ELF-1 (cell line): ENCODE results near the gene MINDY4.

Experiments
- DNase-seq: peaks from one replicate; pipeline ENCODE4 v3.0.0-alpha.2; 2016; ENCODE audit warnings: low read depth, low spot score

The MINDY4 gene

GRCh38 chr7:30772984-30773383 is 1.8 kb downstream of the MINDY4 start:
- DNase-seq, result no peak

DNA sequence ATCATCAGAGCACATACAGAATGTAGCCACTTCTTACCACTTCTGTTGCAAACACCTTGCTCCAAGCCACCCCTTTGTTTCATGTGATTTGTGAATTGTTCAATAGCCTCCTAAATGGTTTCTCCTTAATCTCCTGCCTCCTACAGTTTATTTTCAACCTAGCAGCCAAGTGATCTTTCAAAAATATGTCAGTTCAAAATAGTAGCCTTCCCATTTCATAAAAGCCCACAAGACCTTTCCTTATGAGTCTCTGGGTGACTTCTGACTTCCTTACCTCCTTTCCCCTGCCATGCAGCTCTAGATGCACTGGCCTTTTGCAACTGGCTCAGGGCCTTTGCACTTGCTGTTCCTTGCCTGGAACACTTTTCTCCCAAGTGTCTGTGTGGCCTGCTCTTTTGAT is 4.8 kb downstream of the MINDY4 start:
- DNase-seq, result no peak

DNA sequence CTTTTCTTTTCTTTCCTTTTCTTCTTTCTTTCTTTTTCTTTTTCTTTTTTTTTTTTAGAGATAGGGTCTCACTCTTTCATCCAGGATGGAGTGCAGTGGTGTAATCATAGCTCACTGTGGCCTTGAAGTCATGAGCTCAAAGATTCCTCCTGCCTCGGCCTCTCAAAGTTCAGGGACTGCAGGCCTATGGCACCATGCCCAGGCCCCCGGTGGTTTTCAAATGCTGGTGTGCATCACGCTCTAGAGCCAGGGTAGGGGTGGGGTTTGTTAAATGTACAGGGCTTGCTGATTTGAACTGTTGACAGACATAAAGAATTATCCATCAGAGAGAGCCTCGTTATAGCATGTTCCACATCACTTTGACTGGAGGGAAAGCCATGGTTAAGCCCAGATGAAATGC is 5.8 kb downstream of the MINDY4 start:
- no peak for DNase-seq

- no peak for DNase-seq
Measured at GRCh38 chr7:30778255-30779025, 7.2 kb downstream of the MINDY4 start.

GRCh38 chr7:30779574-30779973 is 8.4 kb downstream of the MINDY4 start:
- no peak for DNase-seq

- no peak for DNase-seq
Measured at GRCh38 chr7:30780941-30781340, 9.7 kb downstream of the MINDY4 start.

- DNase-seq, result no peak
Measured at GRCh38 chr7:30782690-30783089, 11.5 kb downstream of the MINDY4 start.

DNA sequence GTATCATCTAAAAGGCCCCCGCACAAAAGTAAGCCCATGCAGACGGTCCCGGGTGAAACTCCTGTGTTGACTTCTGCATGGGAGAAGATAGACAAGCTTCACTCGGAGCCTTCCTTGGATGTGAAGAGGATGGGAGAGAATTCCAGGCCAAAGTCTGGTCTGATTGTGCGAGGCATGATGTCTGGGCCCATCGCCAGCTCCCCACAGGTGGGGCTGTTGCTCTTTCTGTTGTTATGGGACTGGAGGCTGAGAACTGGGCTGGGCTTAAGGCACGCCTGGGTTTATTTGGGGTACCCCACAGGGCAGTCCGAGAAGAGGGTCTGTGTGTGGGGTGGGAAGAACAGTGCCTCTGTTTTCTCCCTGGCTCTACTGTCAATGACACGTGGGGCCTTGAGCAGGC is 14.6 kb downstream of the MINDY4 start:
- DNase-seq, result no peak

DNA sequence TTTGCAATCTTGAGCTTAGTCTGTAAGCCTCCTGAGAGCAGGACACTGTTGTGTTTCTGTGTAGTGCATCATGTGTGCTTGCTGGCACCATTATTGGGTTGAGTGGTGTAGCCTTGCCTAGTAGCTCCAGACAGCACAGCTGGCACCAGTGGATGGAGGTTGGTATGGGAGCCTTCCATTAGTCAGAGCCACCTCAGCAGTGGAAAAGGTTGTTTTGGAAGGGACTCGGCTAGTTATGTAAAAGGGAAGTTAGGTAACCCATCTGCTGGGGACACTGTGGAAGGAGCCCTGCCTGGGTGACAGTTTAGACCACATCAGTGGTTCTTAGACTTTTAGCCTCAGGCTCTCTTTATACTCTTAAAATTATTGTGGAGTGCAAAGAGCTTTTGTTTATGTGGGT is 16.3 kb downstream of the MINDY4 start:
- DNase-seq, result no peak

- no peak for DNase-seq
Measured at GRCh38 chr7:30788640-30789333, 17.6 kb downstream of the MINDY4 start.

DNA sequence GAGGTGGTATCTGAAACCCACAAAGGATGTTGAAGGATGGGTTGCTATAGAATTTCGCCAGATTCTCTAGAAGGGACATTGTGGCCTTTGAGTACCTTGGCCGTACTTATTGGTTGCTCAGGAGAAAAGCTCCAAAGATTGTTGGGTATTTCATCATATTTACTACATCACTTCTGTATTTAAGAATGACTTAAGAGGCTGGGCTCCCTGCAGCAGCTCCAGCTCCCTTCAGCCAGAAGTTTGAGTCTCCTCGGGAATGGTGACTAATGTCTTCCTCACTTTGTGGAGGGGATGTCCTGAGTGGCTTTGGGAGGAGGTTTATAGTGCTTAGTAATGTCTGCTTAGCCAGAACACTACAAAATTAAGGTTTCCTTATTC is 18.1 kb downstream of the MINDY4 start:
- DNase-seq, result no peak

DNA sequence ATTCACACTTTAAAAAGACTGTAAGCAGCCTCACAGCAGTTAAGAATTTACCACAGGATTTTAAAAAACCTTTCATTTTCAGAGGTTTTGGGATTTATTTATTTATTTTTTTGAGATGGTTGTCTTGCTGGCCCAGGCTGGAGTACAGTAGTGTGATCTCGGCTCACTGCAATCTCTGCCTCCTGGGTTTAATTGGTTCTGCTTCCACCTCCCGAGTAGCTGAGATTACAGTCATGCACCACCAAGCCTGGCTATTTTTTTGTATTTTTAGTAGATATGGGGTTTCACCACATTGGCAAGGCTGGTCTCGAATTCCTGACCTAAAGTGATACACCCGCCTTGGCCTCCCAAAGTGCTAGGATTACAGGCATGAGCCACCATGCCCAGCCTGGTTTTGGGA is 19.1 kb downstream of the MINDY4 start:
- DNase-seq, result no peak

DNA sequence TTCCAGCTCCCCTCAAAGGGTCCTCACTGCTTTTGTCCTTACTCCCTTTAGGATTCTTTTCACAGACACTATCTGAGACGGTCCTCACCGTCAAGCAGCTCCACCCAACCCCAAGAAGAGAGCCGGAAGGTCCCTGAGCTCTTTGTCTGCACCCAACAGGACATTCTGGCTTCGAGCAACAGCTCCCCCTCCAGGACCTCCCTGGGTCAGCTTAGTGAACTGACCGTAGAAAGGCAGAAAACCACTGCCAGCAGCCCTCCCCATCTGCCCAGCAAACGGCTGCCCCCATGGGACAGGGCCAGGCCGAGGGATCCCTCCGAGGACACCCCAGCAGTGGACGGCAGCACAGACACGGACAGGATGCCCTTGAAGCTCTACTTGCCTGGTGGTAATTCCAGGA is 19.9 kb downstream of the MINDY4 start:
- peak; percentile 46 for DNase-seq

- peak; percentile 76 for DNase-seq
Measured at GRCh38 chr7:30795161-30795948, 24.1 kb downstream of the MINDY4 start.

DNA sequence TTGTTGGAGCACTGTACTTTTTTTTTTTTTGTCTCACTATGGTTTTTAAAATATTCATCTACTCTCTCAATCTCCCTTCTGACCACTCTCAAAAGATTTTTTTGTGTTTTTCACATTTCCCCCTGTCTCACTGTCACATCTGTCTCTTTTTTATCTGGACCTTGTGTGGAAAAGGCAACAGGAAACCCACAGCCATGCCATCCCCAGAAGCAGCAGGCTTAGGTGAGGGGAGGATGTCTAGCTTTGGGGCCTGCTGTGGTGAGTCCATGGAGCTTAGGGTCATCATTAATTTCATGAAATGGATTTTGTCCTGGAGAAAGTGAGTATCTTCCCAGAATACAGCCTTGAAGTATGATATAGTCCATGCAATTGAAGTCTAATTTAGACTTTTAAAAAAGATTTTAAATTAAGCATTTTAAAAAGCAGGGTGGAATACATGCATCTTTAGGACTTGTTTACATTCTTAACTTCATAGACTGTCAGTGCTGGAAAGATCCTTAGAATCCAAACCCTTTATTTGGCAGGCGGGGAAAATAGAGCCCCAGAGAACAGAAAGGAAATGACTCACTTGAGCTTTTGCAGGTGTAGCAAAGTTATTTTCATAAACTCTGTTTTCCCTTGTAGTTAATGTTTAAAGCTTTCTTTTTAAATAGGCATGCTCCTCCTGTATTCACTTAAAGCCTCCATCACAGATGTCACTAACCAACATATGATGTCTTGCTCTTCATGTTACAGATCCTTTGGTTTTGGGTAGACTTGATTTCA is 25.1 kb downstream of the MINDY4 start:
- no peak for DNase-seq

- DNase-seq, result no peak
Measured at GRCh38 chr7:30797176-30798040, 26.2 kb downstream of the MINDY4 start.

GRCh38 chr7:30799206-30799975 is 28.2 kb downstream of the MINDY4 start:
- DNase-seq, result no peak

DNA sequence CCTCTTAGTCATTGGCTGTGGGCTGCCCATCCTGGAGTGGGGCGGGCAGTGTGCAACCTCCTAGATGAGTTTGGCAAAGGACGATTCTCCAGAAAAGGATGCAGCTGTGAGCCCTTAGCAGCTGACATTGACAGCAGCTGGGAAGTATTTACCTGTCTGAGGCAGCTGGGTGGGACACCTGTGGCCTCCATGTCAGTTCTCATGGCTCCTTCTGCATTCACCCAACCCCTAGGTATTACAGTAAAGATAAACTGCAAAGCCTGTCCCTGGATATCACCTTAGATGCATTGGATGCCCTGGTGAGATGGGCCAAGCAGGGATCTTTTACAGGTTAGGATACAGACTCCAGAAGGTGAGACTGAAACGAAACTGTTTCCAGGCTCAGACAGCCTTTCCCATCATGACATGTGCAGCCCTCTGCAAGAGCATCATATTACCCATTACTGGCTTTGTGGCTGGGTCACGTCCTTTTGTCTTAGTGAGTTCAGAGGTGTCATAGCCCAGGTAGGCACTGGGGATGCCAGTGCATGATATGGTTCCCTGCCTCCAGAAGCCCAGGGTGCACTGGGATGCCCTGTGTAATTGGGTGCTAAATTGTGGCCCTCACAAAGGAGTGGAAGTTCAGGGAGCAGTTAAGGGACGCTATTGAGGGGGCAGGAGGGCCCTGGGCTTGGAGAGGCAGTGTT is 28.9 kb downstream of the MINDY4 start:
- DNase-seq, result no peak

DNA sequence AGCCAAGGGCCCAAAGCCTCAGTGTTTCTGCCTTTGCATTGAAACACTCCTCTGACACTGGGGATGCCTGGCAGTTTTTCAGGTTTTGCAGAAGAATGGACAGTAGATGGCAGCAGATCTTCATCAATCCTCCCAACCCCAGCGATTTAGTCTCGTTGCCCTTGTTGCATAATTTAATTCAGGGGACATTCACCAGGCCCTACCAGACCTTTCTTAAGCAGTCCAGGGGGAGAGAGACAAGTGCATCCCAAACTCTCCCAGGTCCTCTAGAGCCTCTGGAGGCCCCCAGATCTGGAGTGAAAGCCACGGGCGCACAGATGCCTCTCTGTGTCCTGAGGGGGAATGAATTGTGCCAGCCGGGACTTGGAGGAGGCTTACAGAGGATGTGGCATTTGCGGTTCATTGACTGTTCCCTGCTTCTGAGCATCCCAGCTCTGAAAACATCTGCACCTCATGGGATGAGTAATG is 29.6 kb downstream of the MINDY4 start:
- DNase-seq, result peak; percentile 82
